ENCODE results near the gene KPNA6. TPM values are rescaled to one million over a fixed set of nuclear protein-coding genes. Genes with fewer than 3 reads are reported as not detected.

The KPNA6 gene
- total and polyA plus RNA-seq, 9 of the 15 experiments (the other 6 are each of a cell fraction or from before 2014, with no cell fraction given) = 20.1 to 54.6 (median 32.2) TPM

- TF ChIP-seq RAD51 (IDR thresholded peaks at IDR 0.05; ENCODE audit: borderline replicate concordance, low read depth) (no peak), CEBPB (tag; IDR thresholded peaks at IDR 0.05) (0 out of 2 replicates have a peak, but pooled peaks have one; percentile 5), ZNF316 (IDR thresholded peaks at IDR 0.05) (peak; percentile 68), ZNF79 (CRISPR knock-in tag; IDR thresholded peaks at IDR 0.05; ENCODE audit: low read depth) (no peak), SMC3 (conservative IDR thresholded peaks at IDR 0.05; ENCODE audit: insufficient read depth, low read depth, low read length) (no peak)
- TF ChIP-seq, protein P1, sequence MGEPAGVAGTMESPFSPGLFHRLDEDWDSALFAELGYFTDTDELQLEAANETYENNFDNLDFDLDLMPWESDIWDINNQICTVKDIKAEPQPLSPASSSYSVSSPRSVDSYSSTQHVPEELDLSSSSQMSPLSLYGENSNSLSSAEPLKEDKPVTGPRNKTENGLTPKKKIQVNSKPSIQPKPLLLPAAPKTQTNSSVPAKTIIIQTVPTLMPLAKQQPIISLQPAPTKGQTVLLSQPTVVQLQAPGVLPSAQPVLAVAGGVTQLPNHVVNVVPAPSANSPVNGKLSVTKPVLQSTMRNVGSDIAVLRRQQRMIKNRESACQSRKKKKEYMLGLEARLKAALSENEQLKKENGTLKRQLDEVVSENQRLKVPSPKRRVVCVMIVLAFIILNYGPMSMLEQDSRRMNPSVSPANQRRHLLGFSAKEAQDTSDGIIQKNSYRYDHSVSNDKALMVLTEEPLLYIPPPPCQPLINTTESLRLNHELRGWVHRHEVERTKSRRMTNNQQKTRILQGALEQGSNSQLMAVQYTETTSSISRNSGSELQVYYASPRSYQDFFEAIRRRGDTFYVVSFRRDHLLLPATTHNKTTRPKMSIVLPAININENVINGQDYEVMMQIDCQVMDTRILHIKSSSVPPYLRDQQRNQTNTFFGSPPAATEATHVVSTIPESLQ (CRISPR knock-in tag; IDR thresholded peaks at IDR 0.05) = no peak
- TF ChIP-seq, protein P2, sequence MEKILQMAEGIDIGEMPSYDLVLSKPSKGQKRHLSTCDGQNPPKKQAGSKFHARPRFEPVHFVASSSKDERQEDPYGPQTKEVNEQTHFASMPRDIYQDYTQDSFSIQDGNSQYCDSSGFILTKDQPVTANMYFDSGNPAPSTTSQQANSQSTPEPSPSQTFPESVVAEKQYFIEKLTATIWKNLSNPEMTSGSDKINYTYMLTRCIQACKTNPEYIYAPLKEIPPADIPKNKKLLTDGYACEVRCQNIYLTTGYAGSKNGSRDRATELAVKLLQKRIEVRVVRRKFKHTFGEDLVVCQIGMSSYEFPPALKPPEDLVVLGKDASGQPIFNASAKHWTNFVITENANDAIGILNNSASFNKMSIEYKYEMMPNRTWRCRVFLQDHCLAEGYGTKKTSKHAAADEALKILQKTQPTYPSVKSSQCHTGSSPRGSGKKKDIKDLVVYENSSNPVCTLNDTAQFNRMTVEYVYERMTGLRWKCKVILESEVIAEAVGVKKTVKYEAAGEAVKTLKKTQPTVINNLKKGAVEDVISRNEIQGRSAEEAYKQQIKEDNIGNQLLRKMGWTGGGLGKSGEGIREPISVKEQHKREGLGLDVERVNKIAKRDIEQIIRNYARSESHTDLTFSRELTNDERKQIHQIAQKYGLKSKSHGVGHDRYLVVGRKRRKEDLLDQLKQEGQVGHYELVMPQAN (IDR thresholded peaks at IDR 0.05; ENCODE audit: borderline replicate concordance) = no peak
- TF ChIP-seq, protein P3, sequence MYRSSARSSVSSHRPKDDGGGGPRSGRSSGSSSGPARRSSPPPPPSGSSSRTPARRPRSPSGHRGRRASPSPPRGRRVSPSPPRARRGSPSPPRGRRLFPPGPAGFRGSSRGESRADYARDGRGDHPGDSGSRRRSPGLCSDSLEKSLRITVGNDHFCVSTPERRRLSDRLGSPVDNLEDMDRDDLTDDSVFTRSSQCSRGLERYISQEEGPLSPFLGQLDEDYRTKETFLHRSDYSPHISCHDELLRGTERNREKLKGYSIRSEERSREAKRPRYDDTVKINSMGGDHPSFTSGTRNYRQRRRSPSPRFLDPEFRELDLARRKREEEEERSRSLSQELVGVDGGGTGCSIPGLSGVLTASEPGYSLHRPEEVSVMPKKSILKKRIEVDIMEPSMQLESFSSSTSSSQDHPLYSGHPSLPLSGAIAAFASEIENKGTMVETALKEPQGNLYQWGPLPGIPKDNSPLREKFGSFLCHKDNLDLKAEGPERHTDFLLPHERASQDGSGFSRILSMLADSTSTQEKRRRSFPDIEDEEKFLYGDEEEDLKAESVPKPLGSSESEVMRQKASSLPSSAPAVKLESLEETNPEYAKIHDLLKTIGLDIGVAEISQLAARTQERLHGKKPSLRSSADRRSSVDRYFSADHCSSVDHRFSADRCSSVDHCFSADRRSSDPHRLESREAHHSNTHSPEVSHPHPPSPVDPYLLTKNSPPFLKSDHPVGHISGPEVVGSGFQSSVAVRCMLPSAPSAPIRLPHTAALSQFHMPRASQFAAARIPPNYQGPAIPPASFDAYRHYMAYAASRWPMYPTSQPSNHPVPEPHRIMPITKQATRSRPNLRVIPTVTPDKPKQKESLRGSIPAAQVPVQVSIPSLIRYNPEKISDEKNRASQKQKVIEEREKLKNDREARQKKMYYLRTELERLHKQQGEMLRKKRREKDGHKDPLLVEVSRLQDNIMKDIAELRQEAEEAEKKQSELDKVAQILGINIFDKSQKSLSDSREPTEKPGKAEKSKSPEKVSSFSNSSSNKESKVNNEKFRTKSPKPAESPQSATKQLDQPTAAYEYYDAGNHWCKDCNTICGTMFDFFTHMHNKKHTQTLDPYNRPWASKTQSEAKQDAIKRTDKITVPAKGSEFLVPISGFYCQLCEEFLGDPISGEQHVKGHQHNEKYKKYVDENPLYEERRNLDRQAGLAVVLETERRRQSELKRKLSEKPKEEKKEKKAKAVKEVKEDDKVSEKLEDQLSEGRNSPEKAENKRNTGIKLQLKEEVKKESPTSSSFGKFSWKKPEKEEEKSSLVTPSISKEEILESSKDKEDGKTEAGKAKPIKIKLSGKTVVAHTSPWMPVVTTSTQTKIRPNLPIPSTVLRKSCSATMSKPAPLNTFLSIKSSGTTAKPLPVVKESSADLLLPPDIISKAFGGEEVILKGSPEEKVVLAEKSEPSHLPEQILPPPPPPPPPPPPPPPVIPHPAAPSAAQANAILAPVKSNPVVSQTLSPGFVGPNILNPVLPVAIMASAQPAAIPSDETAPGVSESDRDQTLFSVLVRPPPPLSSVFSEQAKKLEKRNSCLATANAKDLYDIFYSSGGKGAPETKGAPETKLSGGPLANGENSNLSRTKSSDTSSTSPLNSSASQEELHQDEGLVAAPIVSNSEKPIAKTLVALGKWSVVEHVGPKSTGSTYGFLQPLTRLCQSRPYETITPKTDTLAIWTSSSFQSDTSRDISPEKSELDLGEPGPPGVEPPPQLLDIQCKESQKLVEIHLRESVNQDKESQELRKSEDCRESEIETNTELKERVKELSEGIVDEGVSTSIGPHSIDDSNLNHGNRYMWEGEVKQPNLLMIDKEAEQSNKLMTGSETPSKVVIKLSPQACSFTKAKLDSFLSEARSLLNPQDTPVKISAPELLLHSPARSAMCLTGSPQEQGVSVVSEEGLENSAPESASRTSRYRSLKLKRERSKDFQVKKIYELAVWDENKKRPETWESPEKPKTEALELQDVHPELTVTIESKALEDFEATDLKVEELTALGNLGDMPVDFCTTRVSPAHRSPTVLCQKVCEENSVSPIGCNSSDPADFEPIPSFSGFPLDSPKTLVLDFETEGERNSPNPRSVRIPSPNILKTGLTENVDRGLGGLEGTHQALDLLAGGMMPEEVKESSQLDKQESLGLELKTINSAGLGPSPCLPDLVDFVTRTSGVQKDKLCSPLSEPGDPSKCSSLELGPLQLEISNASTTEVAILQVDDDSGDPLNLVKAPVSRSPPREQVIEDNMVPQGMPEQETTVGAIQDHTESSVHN (IDR thresholded peaks at IDR 0.05; ENCODE audit: borderline replicate concordance in 1 of 2, low read depth in 1 of 2) = 0 out of 4 replicates have a peak, but pooled peaks of 1 of the 2 experiments have one; percentile 86
- TF ChIP-seq, protein P4, sequence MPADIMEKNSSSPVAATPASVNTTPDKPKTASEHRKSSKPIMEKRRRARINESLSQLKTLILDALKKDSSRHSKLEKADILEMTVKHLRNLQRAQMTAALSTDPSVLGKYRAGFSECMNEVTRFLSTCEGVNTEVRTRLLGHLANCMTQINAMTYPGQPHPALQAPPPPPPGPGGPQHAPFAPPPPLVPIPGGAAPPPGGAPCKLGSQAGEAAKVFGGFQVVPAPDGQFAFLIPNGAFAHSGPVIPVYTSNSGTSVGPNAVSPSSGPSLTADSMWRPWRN (IDR thresholded peaks at IDR 0.05; ENCODE audit: low read depth) = no peak
Observed at GRCh38 chr1:32144033-32144432, 36.2 kb downstream of the KPNA6 start (continued).
